H9 (cell line): ENCODE measurements around the gene DLG5. TPM values are rescaled to one million over a fixed set of nuclear protein-coding genes. Genes with fewer than 3 reads are reported as not detected.

ENCODE experiments used
- DNase-seq: peaks from one replicate; pipeline ENCODE4 v3.0.0-alpha.2; 2017
- H2AFZ ChIP-seq: one replicate; pipeline ENCODE4 v1.6.1; 2013; ENCODE audit warnings: mild to moderate bottlenecking, low read length, control low read depth, moderate library complexity
- H2AK5ac ChIP-seq: 2 replicates; pipeline ENCODE4 v1.6.1; 2013; ENCODE audit warnings: low read length, control low read depth, mixed read lengths; ENCODE audit not compliant: insufficient read length
- H2BK120ac ChIP-seq: one replicate; pipeline ENCODE4 v1.6.1; 2013; ENCODE audit warnings: low read depth, mild to moderate bottlenecking, low read length, control low read depth, inconsistent platforms; ENCODE audit not compliant: poor library complexity, severe bottlenecking
- H2BK12ac ChIP-seq: 2 replicates; pipeline ENCODE4 v1.6.1; 2013; ENCODE audit warnings: low read length, control low read depth, mixed read lengths, low read depth; ENCODE audit not compliant: insufficient read length
- H2BK15ac ChIP-seq: 2 replicates; pipeline ENCODE4 v1.6.1; 2013; ENCODE audit warnings: low read depth, low read length, control low read depth
- H2BK20ac ChIP-seq: one replicate; pipeline ENCODE4 v1.6.1; 2013; ENCODE audit warnings: low read depth, mild to moderate bottlenecking, low read length, control low read depth, inconsistent platforms; ENCODE audit not compliant: poor library complexity, severe bottlenecking
- H2BK5ac ChIP-seq: 2 replicates; pipeline ENCODE4 v1.6.1; 2013; ENCODE audit warnings: low read length, control low read depth, mixed read lengths; ENCODE audit not compliant: insufficient read length
- H3K14ac ChIP-seq: 2 replicates; pipeline ENCODE4 v1.6.1; 2013; ENCODE audit warnings: low read length, control low read depth; ENCODE audit not compliant: insufficient read depth
- H3K18ac ChIP-seq: 2 replicates; pipeline ENCODE4 v1.6.1; 2013; ENCODE audit warnings: low read depth, mild to moderate bottlenecking, mixed read lengths, low read length, control low read depth; ENCODE audit not compliant: insufficient read length
- H3K23ac ChIP-seq: 2 replicates; pipeline ENCODE4 v1.6.1; 2013; ENCODE audit warnings: low read length, control low read depth, mixed read lengths, low read depth; ENCODE audit not compliant: insufficient read length
- H3K23me2 ChIP-seq: 2 replicates; pipeline ENCODE4 v1.6.1; 2013; ENCODE audit warnings: low read depth, mild to moderate bottlenecking, mixed read lengths, low read length, control low read depth; ENCODE audit not compliant: insufficient read length, poor library complexity, severe bottlenecking
- H3K27ac ChIP-seq: 2 replicates; pipeline ENCODE4 v1.5.1; 2013; ENCODE audit warnings: low read length, control low read depth, mixed read lengths, low read depth; ENCODE audit not compliant: insufficient read length
- H3K27me3 ChIP-seq: 2 replicates; pipeline ENCODE4 v1.6.1; 2013; ENCODE audit warnings: low read length, control low read depth, inconsistent platforms; ENCODE audit not compliant: insufficient read depth
- H3K4ac ChIP-seq: 2 replicates; pipeline ENCODE4 v1.6.1; 2013; ENCODE audit warnings: low read depth, mild to moderate bottlenecking, control low read depth, inconsistent platforms, low read length, moderate library complexity
- H3K4me1 ChIP-seq: 2 replicates; pipeline ENCODE4 v1.6.1; 2013; ENCODE audit warnings: low read length, control low read depth, inconsistent platforms; ENCODE audit not compliant: insufficient read depth
- H3K4me2 ChIP-seq: 2 replicates; pipeline ENCODE4 v1.6.1; 2013; ENCODE audit warnings: low read length, control low read depth, mixed read lengths; ENCODE audit not compliant: insufficient read length, insufficient read depth
- H3K56ac ChIP-seq: 2 replicates; pipeline ENCODE4 v1.6.1; 2013; ENCODE audit warnings: low read depth, mild to moderate bottlenecking, mixed read lengths, low read length, control low read depth; ENCODE audit not compliant: insufficient read length
- H3K79me1 ChIP-seq: 2 replicates; pipeline ENCODE4 v1.6.1; 2013; ENCODE audit warnings: low read depth, mild to moderate bottlenecking, moderate library complexity, low read length, control low read depth, inconsistent platforms; ENCODE audit not compliant: insufficient read depth, poor library complexity, severe bottlenecking
- H3K79me2 ChIP-seq: 2 replicates; pipeline ENCODE4 v1.6.1; 2013; ENCODE audit warnings: low read length, control low read depth, inconsistent platforms; ENCODE audit not compliant: insufficient read depth
- H3K9ac ChIP-seq: 2 replicates; pipeline ENCODE4 v1.6.1; 2013; ENCODE audit warnings: low read length, control low read depth, mixed read lengths; ENCODE audit not compliant: insufficient read length; ENCODE audit errors: extremely low read depth
- H3K9me3 ChIP-seq: one replicate; pipeline ENCODE4 v1.6.1; 2013; ENCODE audit warnings: low read depth, low read length, inconsistent platforms; ENCODE audit not compliant: control insufficient read depth
- H3T11ph ChIP-seq: one replicate; pipeline ENCODE4 v1.6.1; 2013; ENCODE audit warnings: mild to moderate bottlenecking, low read length, control low read depth, inconsistent platforms
- H4K20me1 ChIP-seq: one replicate; pipeline ENCODE4 v1.6.1; 2013; ENCODE audit not compliant: control insufficient read depth, insufficient read length, insufficient read depth
- H4K5ac ChIP-seq: 2 replicates; pipeline ENCODE4 v1.6.1; 2013; ENCODE audit warnings: low read depth, mild to moderate bottlenecking, mixed read lengths, low read length, control low read depth; ENCODE audit not compliant: insufficient read length
- H4K8ac ChIP-seq: replicated peaks from 2 replicates; pipeline ENCODE4 v1.6.1; 2013; ENCODE audit warnings: low read length, control low read depth, mixed read lengths, low read depth; ENCODE audit not compliant: insufficient read length
- H4K91ac ChIP-seq: 2 replicates; pipeline ENCODE4 v1.6.1; 2013; ENCODE audit warnings: low read depth, mild to moderate bottlenecking, moderate library complexity, mixed read lengths, low read length, control low read depth; ENCODE audit not compliant: insufficient read length
- H3K27ac Mint-ChIP-seq, 3 experiments: 2 replicates in 2 of 3; 3 replicates in 1 of 3; pipeline ENCODE4 v1.8.0; 2020 to 2021; ENCODE audit warnings: mixed read lengths in 3 of 3, mild to moderate bottlenecking in 1 of 3, moderate library complexity in 1 of 3
- H3K27me3 Mint-ChIP-seq: 2 replicates; pipeline ENCODE4 v1.8.0; 2021; ENCODE audit warnings: low read depth, mild to moderate bottlenecking, moderate library complexity, mixed read lengths
- H3K36me3 Mint-ChIP-seq, 3 experiments: 2 replicates in 2 of 3; 3 replicates in 1 of 3; pipeline ENCODE4 v1.8.0; 2020 to 2021; ENCODE audit warnings: low read depth in 3 of 3, mixed read lengths in 3 of 3; ENCODE audit not compliant: insufficient read depth in 1 of 3
- H3K4me1 Mint-ChIP-seq, 2 experiments: 2 replicates each; pipeline ENCODE4 v1.8.0; 2020; ENCODE audit warnings: mixed read lengths in 2 of 2
- H3K4me3 Mint-ChIP-seq, 2 experiments: 2 replicates in 1 of 2; 3 replicates in 1 of 2; pipeline ENCODE4 v1.8.0; 2020 to 2021; ENCODE audit warnings: mild to moderate bottlenecking in 2 of 2, mixed read lengths in 2 of 2, moderate library complexity in 1 of 2
- H3K9me3 Mint-ChIP-seq, 2 experiments: 2 replicates in 1 of 2; 3 replicates in 1 of 2; pipeline ENCODE4 v1.8.0; 2020; ENCODE audit warnings: mild to moderate bottlenecking in 2 of 2, mixed read lengths in 2 of 2, moderate library complexity in 1 of 2
- WGBS: extraction: QIAGEN DNeasy Blood & Tissue Kit; methylation state at CpG from one replicate; pipeline ENCODE4 v1.1.7; 2013; ENCODE audit warnings: missing lambda C conversion rate, low lambda C conversion rate, mixed read lengths; ENCODE audit not compliant: insufficient read length; ENCODE audit errors: extremely low coverage; 5-methylcytosine and 5-hydroxymethylcytosine counted together
- total RNA-seq: library from RNA; stranded (reverse); gene quantifications from 2 replicates; pipeline ENCODE4 v1.2.1, GENCODE V29; 2021
- TF ChIP-seq, protein P1 (sequence below): fragments of 200-600 bp; sonication (generic); conservative IDR thresholded peaks from 3 replicates; pipeline ENCODE4 v1.8.0; 2021; ENCODE audit warnings: antibody characterized with exemption, mild to moderate bottlenecking

The DLG5 gene
- total RNA-seq, 1 experiment from 2014 or later: 67.4 TPM

GRCh38 chr10:77939561-77940001, 13.0 kb upstream of the DLG5 start:
- peaks cover 1% of the 10 kb centered on the region for H3K27me3 Mint-ChIP-seq
- no CpG with 5 or more reads among the region's 3 CpGs for WGBS
- H4K5ac ChIP-seq: no peak overlapping the region
- H4K20me1 ChIP-seq: no peaks in the 10 kb centered on the region
- no peaks in the 10 kb centered on the region for H3K79me2 ChIP-seq
- H2AFZ ChIP-seq: no peak overlapping the region
- DNase-seq: no peak
- H3K18ac ChIP-seq: no peak overlapping the region
- no peak overlapping the region for H3K4me2 ChIP-seq
- H3K9me3 Mint-ChIP-seq: no peaks in the 10 kb centered on the region; a peak in 1 of 5 replicates
- H3K4me1 Mint-ChIP-seq: peaks cover 26 to 37% of the 10 kb centered on the region in 2 experiments
- H2BK20ac ChIP-seq: no peak overlapping the region
- no peak overlapping the region for H4K8ac ChIP-seq
- H3T11ph ChIP-seq: no peak overlapping the region
- no peak overlapping the region for H3K4me3 Mint-ChIP-seq
- no peak overlapping the region for H2AK5ac ChIP-seq
- no peaks in the 10 kb centered on the region; a peak in 1 of 7 replicates for H3K36me3 Mint-ChIP-seq
- H3K4ac ChIP-seq: no peak overlapping the region
- H3K23me2 ChIP-seq: no peaks in the 10 kb centered on the region
- no peak overlapping the region for H3K23ac ChIP-seq
- no peaks in the 10 kb centered on the region for H3K9me3 ChIP-seq
- H3K4me1 ChIP-seq: 0 out of 2 replicates have a peak, but pooled peaks cover 2% of the 10 kb centered on the region
- H3K56ac ChIP-seq: no peak overlapping the region
- H3K27me3 ChIP-seq: no peaks in the 10 kb centered on the region
- H3K27ac Mint-ChIP-seq: peak overlapping the region in 2 of 3 experiments; percentile 32 to 70; a peak in 1 of 7 replicates
- H2BK5ac ChIP-seq: no peak overlapping the region
- H2BK120ac ChIP-seq: no peak overlapping the region
- no peak overlapping the region for H4K91ac ChIP-seq
- no peak overlapping the region for H2BK12ac ChIP-seq
- no peak overlapping the region for H2BK15ac ChIP-seq
- no peaks in the 10 kb centered on the region for H3K79me1 ChIP-seq
- H3K14ac ChIP-seq: no peak overlapping the region
- no peak overlapping the region for H3K27ac ChIP-seq
- TF ChIP-seq, protein P1, sequence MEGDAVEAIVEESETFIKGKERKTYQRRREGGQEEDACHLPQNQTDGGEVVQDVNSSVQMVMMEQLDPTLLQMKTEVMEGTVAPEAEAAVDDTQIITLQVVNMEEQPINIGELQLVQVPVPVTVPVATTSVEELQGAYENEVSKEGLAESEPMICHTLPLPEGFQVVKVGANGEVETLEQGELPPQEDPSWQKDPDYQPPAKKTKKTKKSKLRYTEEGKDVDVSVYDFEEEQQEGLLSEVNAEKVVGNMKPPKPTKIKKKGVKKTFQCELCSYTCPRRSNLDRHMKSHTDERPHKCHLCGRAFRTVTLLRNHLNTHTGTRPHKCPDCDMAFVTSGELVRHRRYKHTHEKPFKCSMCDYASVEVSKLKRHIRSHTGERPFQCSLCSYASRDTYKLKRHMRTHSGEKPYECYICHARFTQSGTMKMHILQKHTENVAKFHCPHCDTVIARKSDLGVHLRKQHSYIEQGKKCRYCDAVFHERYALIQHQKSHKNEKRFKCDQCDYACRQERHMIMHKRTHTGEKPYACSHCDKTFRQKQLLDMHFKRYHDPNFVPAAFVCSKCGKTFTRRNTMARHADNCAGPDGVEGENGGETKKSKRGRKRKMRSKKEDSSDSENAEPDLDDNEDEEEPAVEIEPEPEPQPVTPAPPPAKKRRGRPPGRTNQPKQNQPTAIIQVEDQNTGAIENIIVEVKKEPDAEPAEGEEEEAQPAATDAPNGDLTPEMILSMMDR: no peak
- no peak overlapping the region for H3K9ac ChIP-seq
